Aorta (tissue), 5 donors: Measurements from ENCODE around the gene BMP3. TPM values are rescaled to one million over a fixed set of nuclear protein-coding genes. Genes with fewer than 3 reads are reported as not detected.

Source experiments
- ATAC-seq: fragments of 200-7000 bp; cut with Tn5 transposase; one replicate; pipeline ENCODE4 v1.9.1; 2022; ENCODE audit warnings: moderate library complexity; ENCODE audit not compliant: low FRiP score
- DNase-seq, 2 donors: peaks; one replicate each; pipeline ENCODE4 v3.0.0-alpha.2; 2020
- H3K27ac ChIP-seq, 2 donors: one replicate each; pipeline ENCODE4 v1.5.1; 2013; ENCODE audit warnings: low read length in 2 of 2, mild to moderate bottlenecking in 2 of 2, moderate library complexity in 2 of 2, control low read depth in 1 of 2, inconsistent platforms in 1 of 2, low read depth in 1 of 2
- H3K27me3 ChIP-seq, 2 donors: one replicate each; pipeline ENCODE4 v1.6.1; 2013; ENCODE audit warnings: control low read depth in 1 of 2, low read length in 1 of 2, mild to moderate bottlenecking in 1 of 2, moderate library complexity in 1 of 2; ENCODE audit not compliant: insufficient read depth in 2 of 2, control insufficient read depth in 1 of 2
- H3K36me3 ChIP-seq, 2 donors: one replicate each; pipeline ENCODE4 v1.6.1; 2013; ENCODE audit warnings: control low read depth in 1 of 2, low read length in 1 of 2, mild to moderate bottlenecking in 1 of 2; ENCODE audit not compliant: insufficient read depth in 2 of 2, control insufficient read depth in 1 of 2
- H3K4me1 ChIP-seq, 2 donors: one replicate each; pipeline ENCODE4 v1.6.1; 2013; ENCODE audit warnings: low read length in 2 of 2, control low read depth in 1 of 2, mild to moderate bottlenecking in 1 of 2, moderate library complexity in 1 of 2; ENCODE audit not compliant: insufficient read depth in 2 of 2, control insufficient read depth in 1 of 2
- H3K4me3 ChIP-seq, 2 donors: one replicate each; pipeline ENCODE4 v1.5.1; 2013; ENCODE audit warnings: low read length in 2 of 2, control low read depth in 1 of 2, mild to moderate bottlenecking in 1 of 2
- H3K9me3 ChIP-seq: one replicate; pipeline ENCODE4 v1.6.1; 2013; ENCODE audit warnings: mild to moderate bottlenecking, low read length; ENCODE audit not compliant: control insufficient read depth
- WGBS, 2 donors: extraction: QIAGEN DNeasy Blood & Tissue Kit; methylation state at CpG; one replicate each; pipeline ENCODE4 v1.1.7; 2013; 5-methylcytosine and 5-hydroxymethylcytosine counted together
- intact Hi-C, 2 donors: fragments of 100-400 bp; cut with DNase I; formaldehyde crosslinking; loops; one replicate each; pipeline versions ENCODE4 v1.14.2 to v1.15.0; 2022
- polyA plus RNA-seq, 2 donors: library from polyadenylated mRNA; stranded (reverse); fragments of 200-250 nt; gene quantifications; one replicate each; pipeline ENCODE4 v1.2.3, GENCODE V29; 2013
- total RNA-seq, 2 donors: library from RNA; stranded (reverse); fragmentation: NEBNext Ultra II Directional; extraction: Animal tissue kit (Norgen Biotek cat#: 25700); gene quantifications; one replicate each; pipeline ENCODE4 v1.2.1, GENCODE V29; 2021
- donor health status: healthy with polysubstance abuse.
- donor health status: Bipolar disorder and iron deficiency.
- donor health status: DM: no; HTN: no; CAD: no.
- donor health status: DM: no; HTN: no; CAD: no.
- donor health status: DM: yes; HTN: yes; CAD: no.

The BMP3 gene
- total and polyA plus RNA-seq, 4 donors: 0.19 to 1.3 (median 0.50) TPM; not detected in 1

- no peak overlapping the region for H3K27ac ChIP-seq
- peaks cover 0 to 1% of the 10 kb centered on the region in 2 donors for H3K27me3 ChIP-seq
- DNase-seq (no peak), ATAC-seq (no peak)
- H3K4me1 ChIP-seq: no peaks in the 10 kb centered on the region
- intact Hi-C loops: no loop called here
- no peaks in the 10 kb centered on the region for H3K9me3 ChIP-seq
- H3K36me3 ChIP-seq: no peaks in the 10 kb centered on the region
- H3K4me3 ChIP-seq: no peak overlapping the region
- 74 to 82% methylated on average over 6 of the region's 6 CpGs for WGBS, 2 donors
Measured at GRCh38 chr4:81060587-81061343, 30.3 kb downstream of the BMP3 start.

GRCh38 chr4:81061344-81061730, 30.8 kb downstream of the BMP3 start:
- DNase-seq (no peak), ATAC-seq (no peak)
- Histone ChIP-seq H3K36me3 (no peaks in the 10 kb centered on the region), H3K27me3 (peaks cover 0 to 1% of the 10 kb centered on the region in 2 donors), H3K9me3 (no peaks in the 10 kb centered on the region), H3K4me1 (no peaks in the 10 kb centered on the region), H3K4me3 (no peak overlapping the region), H3K27ac (no peak overlapping the region)
- intact Hi-C loops: no loop called here

GRCh38 chr4:81062001-81062400, 31.5 kb downstream of the BMP3 start:
- intact Hi-C loops: no loop called here
- 18 to 23% methylated on average over 1 of the region's 1 CpG for WGBS, 2 donors
- H3K4me1 ChIP-seq: no peaks in the 10 kb centered on the region
- H3K27me3 ChIP-seq: peaks cover 0 to 1% of the 10 kb centered on the region in 2 donors
- H3K4me3 ChIP-seq: no peak overlapping the region
- ATAC-seq (no peak), DNase-seq (no peak)
- H3K9me3 ChIP-seq: no peaks in the 10 kb centered on the region
- H3K36me3 ChIP-seq: no peaks in the 10 kb centered on the region
- no peak overlapping the region for H3K27ac ChIP-seq

DNA sequence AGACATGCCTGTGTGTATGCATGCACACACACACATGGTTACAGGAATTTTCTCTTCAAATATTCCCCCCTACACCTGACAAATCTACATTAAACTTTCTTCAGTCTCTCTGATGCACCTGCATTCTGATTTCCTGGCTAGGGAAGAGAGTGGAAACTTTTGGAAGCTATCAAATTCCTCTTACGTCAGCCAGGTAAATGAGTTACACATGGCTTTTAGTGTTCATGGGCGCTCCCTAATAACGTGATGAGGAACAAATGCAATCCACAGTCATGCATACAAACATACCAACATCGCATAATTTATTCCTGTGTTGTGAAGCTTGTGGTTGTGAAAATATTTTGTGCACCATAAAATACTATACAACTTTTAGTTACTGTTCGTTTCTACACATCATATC, 34.9 kb downstream of the BMP3 start:
- no peak overlapping the region for H3K4me3 ChIP-seq
- WGBS, 2 donors: 58 to 68% methylated on average over 5 of the region's 5 CpGs
- H3K4me1 ChIP-seq: no peaks in the 10 kb centered on the region
- H3K27me3 ChIP-seq: peaks cover 1 to 5% of the 10 kb centered on the region in 2 donors
- DNase-seq: no peak
- intact Hi-C loops: no loop called here
- H3K9me3 ChIP-seq: no peaks in the 10 kb centered on the region
- H3K27ac ChIP-seq: no peak overlapping the region
- no peak for ATAC-seq
- H3K36me3 ChIP-seq: no peaks in the 10 kb centered on the region

DNA sequence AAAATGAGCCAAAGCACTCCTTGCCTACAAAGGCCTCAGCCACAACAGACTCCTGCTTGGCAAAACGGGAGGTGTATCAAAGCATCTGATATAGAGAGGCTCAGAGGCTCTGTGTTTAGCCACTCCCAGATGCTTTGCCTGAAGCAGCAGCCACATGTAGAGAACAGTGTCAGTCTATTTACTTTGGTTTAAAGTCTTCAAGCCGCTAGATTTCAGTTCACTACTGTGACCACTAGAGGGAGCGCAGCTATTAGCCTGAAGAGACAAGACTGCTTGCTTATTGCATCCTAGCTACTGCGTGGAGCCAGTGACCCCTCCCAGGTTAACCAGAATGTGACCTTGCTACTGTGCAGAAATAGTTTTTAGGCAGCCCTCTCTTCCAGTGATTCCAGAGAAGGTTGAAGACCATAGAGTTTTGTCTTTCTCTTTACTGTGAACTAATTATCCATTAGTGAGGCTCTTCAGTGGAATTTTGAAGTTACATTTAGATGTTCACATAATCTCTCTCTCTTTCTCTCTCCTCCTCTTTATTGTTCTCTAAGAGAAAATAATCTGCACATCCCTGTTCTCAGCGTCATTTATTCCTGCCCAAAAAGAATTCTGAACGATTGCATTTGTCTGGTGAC, 39.3 kb downstream of the BMP3 start:
- Histone ChIP-seq H3K4me3 (no peak overlapping the region), H3K27ac (no peak overlapping the region), H3K27me3 (peaks cover 0 to 5% of the 10 kb centered on the region in 2 donors), H3K4me1 (no peaks in the 10 kb centered on the region), H3K36me3 (no peaks in the 10 kb centered on the region), H3K9me3 (no peaks in the 10 kb centered on the region)
- intact Hi-C loops: loop anchor here in 1 of 2 donors (2.0 kb wide), 1 partner anchor 283 kb away; no protein-coding TSS in a partner anchor
- DNase-seq: peak in 1 of 2 donors; percentile 46
- WGBS, 2 donors: 3 to 5% methylated on average over 6 of the region's 6 CpGs
- peak; percentile 86 for ATAC-seq

DNA sequence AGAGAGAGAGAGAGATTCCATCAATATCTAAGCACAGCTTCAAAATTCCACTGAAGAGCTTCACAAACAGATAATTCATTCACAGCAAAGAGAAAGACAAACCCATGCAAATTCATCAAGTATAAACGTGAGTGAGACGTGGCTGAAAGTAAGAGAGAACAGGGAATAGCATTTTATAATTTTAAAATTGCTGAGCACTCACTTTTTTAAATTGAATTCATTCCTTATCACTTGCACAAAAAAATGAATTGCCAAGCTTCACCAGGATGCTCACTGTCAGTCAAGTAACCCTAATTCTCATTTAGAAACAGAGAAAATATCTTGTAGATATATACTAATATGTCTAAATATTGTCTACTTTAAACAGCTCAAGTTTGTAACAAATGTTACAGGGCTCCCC, 40.5 kb downstream of the BMP3 start:
- H3K4me1 ChIP-seq: no peaks in the 10 kb centered on the region
- no peaks in the 10 kb centered on the region for H3K9me3 ChIP-seq
- no peak overlapping the region for H3K27ac ChIP-seq
- H3K27me3 ChIP-seq: peaks cover 0 to 5% of the 10 kb centered on the region in 2 donors
- DNase-seq (no peak), ATAC-seq (no peak)
- WGBS, 2 donors: 36 to 41% methylated on average over 2 of the region's 2 CpGs
- intact Hi-C loops: no loop called here
- H3K36me3 ChIP-seq: no peaks in the 10 kb centered on the region
- H3K4me3 ChIP-seq: no peak overlapping the region

DNA sequence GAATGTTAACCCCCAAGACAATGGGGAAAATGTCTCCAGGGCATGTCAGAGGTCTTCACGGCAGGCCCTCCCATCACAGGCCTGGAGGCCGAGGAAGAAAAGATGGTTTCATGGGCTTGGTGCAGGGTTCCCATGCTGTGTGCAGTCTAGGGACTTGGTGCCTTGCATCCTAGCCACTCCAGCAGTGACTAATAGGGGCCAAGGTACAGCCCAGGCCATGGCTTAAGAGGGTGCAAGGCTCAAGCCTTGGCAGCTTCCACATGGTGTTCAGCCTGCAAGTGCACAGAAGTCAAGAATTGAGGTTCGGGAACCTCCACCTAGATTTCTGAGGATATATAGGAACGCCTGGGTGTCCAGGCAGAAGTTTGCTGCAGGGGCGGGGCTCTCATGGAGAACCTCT, 50.6 kb downstream of the BMP3 start:
- no peaks in the 10 kb centered on the region for H3K27me3 ChIP-seq
- no peak for ATAC-seq
- no peak overlapping the region for H3K27ac ChIP-seq
- H3K4me1 ChIP-seq: no peaks in the 10 kb centered on the region
- no peak for DNase-seq
- 91 to 92% methylated on average over 5 of the region's 5 CpGs for WGBS, 2 donors
- no peak overlapping the region for H3K4me3 ChIP-seq
- intact Hi-C loops: no loop called here
- no peaks in the 10 kb centered on the region for H3K9me3 ChIP-seq
- no peaks in the 10 kb centered on the region for H3K36me3 ChIP-seq

DNA sequence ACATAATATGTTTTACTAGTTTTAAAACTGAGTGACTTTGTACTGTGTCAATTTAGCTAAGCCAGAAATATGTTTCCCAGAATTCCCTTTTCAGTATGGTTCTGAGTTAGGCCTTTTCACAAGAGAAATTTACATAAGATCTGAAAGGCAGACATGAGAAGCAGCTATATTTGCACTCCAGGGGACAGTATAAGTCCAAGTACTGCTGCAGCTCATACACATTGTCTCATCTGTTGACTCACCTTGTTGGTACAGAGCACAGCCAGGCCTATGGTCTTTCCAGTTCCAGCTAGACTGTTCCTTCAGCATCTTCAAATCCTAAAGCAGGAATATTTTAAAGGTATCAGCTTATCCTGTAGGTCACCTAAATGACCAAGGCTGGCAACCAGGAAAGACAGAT, 53.5 kb downstream of the BMP3 start:
- Histone ChIP-seq H3K27ac (no peak overlapping the region), H3K36me3 (no peaks in the 10 kb centered on the region), H3K27me3 (no peaks in the 10 kb centered on the region), H3K4me1 (no peaks in the 10 kb centered on the region), H3K9me3 (no peaks in the 10 kb centered on the region), H3K4me3 (no peak overlapping the region)
- intact Hi-C loops: no loop called here
- no peak for DNase-seq
- ATAC-seq: no peak

- Histone ChIP-seq H3K27ac (no peak overlapping the region), H3K9me3 (no peaks in the 10 kb centered on the region), H3K4me3 (no peak overlapping the region), H3K4me1 (no peaks in the 10 kb centered on the region), H3K36me3 (no peaks in the 10 kb centered on the region), H3K27me3 (no peaks in the 10 kb centered on the region)
- WGBS, 2 donors: 45 to 53% methylated on average over 3 of the region's 3 CpGs
- ATAC-seq (peak; percentile 33), DNase-seq (no peak)
- intact Hi-C loops: no loop called here
Measured at GRCh38 chr4:81084634-81085033, 54.1 kb downstream of the BMP3 start.
